Stimulated activated CD4-positive, alpha-beta T cell treated with anti-CD3 and anti-CD28 coated beads, TNF-alpha, amount 100 ng/mL, for 1 hour (primary cell): ENCODE results near the gene LAD1.

Source experiments
- DNase-seq, 3 donors: peaks; one replicate each; pipeline ENCODE4 v3.0.0-alpha.2; 2020; ENCODE audit warnings: low read depth in 3 of 3, low spot score in 1 of 3

LAD1 gene

DNA sequence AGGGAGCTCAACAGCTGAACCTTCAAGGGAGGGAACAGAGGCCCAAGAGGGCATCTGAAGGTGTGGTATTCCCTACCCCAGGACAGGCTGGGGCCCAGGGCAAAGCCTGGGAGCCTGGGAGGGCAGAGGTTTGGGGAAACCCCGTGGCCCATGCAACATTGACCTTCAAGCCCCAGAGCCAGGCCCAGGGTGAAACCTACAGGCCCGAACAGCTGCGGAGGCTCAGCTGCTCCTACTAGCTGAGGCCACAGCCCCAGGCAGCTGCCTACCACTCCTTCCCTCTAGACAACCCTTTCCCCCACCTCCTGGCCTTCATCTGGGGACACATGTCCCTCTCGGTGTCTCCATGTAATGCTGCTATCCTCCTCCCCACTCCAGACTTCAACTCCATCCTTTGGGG lies 3.2 kb downstream of the LAD1 start:
- DNase-seq = no peak

GRCh38 chr1:201394591-201394990 lies 4.5 kb downstream of the LAD1 start:
- no peak for DNase-seq

- DNase-seq = no peak
Measured at GRCh38 chr1:201393076-201393475, 6.0 kb downstream of the LAD1 start.

DNA sequence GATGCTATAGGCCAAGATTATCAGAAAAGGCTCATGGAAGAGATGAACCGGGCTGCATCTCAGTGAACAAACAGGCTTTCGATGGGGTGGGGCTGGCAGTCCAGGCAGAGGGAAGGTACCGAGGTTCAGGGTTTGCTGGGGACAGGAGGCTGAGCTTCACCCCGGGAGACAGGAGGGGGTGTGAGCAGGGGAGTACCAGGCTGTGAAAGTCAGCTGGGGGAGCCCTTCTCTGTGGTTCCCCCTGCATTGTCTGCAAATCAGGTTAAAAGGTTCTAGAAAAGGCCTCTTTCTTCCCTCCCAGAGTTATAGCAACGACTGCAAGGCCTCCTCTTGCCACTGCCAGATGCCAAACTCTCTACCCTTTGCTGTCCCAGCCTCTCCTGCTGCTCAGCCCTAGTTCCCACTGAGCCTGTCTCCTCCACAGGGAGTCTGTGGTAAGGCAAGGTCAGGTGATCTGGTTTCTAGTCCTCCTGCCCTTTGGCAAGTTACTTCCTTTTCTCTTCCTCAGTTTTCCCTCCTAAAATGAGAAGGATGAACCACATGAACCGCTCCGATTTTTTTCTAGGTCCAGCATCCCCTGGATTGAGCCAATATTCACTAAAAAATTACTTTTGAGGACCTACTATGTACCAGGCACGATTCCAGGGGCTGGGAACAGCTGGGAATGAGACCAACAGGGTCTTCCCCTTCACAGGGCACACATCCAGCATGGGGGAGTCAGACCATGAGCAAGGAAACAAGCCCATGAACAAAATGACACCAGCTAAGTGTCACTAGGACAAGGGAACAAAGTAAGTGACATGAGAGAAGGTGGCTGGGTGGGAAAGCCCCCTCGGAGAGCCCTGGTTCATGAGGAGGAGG lies 7.2 kb downstream of the LAD1 start:
- no peak for DNase-seq

DNA sequence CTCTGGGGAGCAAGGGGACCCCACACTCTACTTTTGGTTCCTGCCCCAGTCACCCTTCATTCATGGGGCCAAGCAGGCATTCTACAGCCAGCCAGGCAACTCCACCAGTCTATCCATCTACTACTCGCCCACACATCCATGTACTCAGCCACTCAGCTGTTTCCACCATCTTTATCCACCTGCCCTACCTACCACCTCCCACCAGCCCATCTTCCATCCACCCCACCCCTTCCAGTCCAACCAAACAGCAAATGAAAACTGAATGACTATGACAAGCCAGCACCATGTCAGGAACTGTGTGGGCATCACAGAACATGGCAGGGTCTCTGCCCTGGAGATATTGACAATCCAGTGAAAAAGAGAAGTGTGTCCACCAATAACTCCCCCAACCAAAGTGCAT lies 7.9 kb downstream of the LAD1 start:
- DNase-seq = no peak

- no peak for DNase-seq
Measured at GRCh38 chr1:201389051-201389450, 10.1 kb downstream of the LAD1 start.

GRCh38 chr1:201386208-201386607 lies 12.9 kb downstream of the LAD1 start:
- no peak for DNase-seq

- DNase-seq = peak in 1 of 3 donors; percentile 24
Measured at GRCh38 chr1:201385299-201385891, 13.7 kb downstream of the LAD1 start.

GRCh38 chr1:201384406-201384782 lies 14.7 kb downstream of the LAD1 start:
- no peak for DNase-seq

- no peak for DNase-seq
Measured at GRCh38 chr1:201383647-201384405, 15.3 kb downstream of the LAD1 start.

- DNase-seq = no peak
Measured at GRCh38 chr1:201381130-201381529, 18.0 kb downstream of the LAD1 start.

- DNase-seq = no peak
Measured at GRCh38 chr1:201379733-201380242, 19.3 kb downstream of the LAD1 start.

DNA sequence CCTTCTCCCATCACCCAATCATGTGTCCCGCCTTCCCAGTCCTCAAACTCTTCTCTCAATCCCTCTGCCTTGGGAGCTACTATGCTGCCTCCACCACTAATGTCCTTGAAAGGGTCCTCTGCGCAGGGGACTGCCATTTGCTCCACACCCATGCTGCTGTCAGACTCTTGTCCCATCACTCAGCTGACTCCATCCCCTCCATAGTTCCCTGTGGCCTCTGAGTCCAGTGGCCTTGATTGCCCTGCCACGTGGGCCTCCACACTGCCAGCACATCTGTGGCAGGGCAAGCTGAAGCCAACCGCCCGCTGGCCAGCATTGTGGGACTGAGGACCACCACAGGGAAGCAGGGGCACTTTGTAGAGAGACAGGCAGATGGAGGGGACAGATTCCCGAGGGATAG lies 20.3 kb downstream of the LAD1 start:
- DNase-seq = no peak

GRCh38 chr1:201377611-201378092 lies 21.5 kb downstream of the LAD1 start, which contains the start of gene TNNT2:
TNNT2 (minus strand) TSS chr1:201377680; CDS start chr1:201373254, 4,426 bp downstream.
- DNase-seq = no peak

DNA sequence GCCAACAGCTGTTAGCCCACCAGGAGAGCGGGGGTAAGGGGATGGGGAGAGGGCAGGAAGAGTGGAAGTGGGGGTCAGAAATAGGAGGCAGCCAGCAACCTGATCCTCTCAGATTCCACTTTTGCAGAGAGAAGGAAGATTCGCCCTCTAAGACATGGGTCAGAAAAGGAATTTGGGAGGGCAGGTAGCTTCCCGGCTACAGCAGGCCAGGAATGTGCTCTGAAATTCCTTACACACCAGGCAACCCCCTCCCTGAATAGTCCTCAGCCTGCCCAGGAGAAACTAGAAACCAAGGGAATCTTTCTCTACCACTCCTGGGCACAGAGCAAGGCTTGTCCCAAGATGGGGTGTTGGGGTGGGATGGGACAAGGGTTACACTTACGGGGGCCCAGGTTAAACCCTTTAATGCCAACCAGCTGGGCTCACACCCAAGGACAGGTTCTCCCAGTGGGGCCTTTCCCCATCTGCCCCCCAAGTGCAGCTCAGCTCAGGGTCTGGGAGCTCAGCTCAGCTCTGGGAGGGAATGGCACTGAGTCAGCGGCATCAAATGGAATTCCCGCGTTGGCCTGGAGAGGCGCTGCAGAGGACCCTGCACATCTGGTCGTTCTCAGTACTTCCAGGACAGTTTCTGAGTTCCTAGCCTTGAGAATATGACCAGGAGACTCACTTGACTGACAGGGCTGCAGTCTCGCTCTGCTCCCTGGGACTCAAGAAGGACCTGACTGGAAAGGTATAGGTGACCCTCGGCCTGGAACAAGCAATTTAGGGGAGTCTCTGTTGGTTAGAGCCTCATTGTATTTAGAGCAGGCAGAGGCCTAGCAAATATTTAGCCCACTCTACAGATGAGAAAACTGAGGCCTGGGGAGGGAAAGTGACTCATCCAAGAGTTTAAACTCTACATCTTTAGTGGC lies 22.4 kb downstream of the LAD1 start:
- DNase-seq = no peak

DNA sequence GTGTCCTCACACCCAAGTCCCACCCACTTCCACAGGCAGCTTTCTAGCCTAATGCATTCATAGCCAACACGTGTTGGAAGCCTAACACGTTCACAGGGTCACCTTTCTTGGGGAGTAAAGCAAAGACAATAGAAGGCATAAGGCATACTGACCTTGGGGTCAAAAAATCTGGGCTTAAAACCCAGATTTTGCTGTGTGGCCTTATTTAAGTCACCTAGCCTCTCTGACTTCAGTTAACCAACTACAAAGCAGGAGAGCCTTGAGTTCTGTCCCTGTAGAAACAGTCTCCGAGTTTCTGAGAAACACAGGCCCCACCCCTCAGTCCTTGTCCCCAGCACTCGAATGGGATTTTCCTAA lies 23.0 kb downstream of the LAD1 start:
- DNase-seq = no peak

- no peak for DNase-seq
Measured at GRCh38 chr1:201375169-201375568, 24.0 kb downstream of the LAD1 start.

- DNase-seq = no peak
Measured at GRCh38 chr1:201374364-201374763, 24.8 kb downstream of the LAD1 start.

- DNase-seq = no peak
Measured at GRCh38 chr1:201371792-201372191, 27.3 kb downstream of the LAD1 start.

DNA sequence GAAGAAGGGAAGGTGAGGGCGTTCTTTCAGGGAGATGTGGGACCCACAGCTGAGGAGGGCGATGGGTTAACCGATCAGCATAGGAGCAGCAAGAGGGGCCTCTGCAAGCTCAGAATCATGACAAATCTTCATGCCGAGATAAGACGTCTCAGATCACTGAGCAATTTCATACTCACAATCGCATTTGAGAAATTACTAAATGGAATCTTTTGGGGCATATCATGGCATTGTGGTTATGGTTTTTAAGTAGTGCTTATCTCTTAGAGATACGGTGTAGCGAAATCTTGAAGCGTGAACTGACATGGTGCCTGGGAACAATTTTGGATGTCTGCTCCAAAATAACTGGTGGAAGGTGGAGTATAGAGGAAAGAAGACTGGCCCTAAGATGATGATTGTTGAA lies 27.8 kb downstream of the LAD1 start:
- no peak for DNase-seq

GRCh38 chr1:201370500-201370899 lies 28.6 kb downstream of the LAD1 start:
- DNase-seq = no peak
